ENCODE results near the gene GCG.

Gene GCG

GRCh38 chr2:162106146-162106551, 45.9 kb downstream of the GCG start:
- no peak for DNase-seq (ENCODE audit: low read depth in 1 of 2, low spot score in 1 of 2)
- no peak for TF ChIP-seq POLR2AphosphoS5 (IDR thresholded peaks at IDR 0.05; ENCODE audit: low read depth)
- no peak for TF ChIP-seq SPI1 (IDR thresholded peaks at IDR 0.05; ENCODE audit: borderline replicate concordance, low read depth)
- TF ChIP-seq, protein P1, sequence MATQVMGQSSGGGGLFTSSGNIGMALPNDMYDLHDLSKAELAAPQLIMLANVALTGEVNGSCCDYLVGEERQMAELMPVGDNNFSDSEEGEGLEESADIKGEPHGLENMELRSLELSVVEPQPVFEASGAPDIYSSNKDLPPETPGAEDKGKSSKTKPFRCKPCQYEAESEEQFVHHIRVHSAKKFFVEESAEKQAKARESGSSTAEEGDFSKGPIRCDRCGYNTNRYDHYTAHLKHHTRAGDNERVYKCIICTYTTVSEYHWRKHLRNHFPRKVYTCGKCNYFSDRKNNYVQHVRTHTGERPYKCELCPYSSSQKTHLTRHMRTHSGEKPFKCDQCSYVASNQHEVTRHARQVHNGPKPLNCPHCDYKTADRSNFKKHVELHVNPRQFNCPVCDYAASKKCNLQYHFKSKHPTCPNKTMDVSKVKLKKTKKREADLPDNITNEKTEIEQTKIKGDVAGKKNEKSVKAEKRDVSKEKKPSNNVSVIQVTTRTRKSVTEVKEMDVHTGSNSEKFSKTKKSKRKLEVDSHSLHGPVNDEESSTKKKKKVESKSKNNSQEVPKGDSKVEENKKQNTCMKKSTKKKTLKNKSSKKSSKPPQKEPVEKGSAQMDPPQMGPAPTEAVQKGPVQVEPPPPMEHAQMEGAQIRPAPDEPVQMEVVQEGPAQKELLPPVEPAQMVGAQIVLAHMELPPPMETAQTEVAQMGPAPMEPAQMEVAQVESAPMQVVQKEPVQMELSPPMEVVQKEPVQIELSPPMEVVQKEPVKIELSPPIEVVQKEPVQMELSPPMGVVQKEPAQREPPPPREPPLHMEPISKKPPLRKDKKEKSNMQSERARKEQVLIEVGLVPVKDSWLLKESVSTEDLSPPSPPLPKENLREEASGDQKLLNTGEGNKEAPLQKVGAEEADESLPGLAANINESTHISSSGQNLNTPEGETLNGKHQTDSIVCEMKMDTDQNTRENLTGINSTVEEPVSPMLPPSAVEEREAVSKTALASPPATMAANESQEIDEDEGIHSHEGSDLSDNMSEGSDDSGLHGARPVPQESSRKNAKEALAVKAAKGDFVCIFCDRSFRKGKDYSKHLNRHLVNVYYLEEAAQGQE (IDR thresholded peaks at IDR 0.05; ENCODE audit: insufficient replicate concordance, low read depth): no peak
- no peak for TF ChIP-seq GABPA (IDR thresholded peaks at IDR 0.05; ENCODE audit: low read depth)
- no peak for TF ChIP-seq CTCF (IDR thresholded peaks at IDR 0.05; ENCODE audit: insufficient read depth, low read length)
- Histone ChIP-seq H3K27ac (replicated peaks) (no peak overlapping the region), H3K27me3 (ENCODE audit: insufficient read depth, poor library complexity, severe bottlenecking) (peaks cover 5% of the 10 kb centered on the region), H3K4me3 (replicated peaks; ENCODE audit: insufficient read depth, low read length) (no peak overlapping the region)

- no peak for DNase-seq (ENCODE audit: low read depth in 1 of 2, low spot score in 1 of 2)
- peaks cover 5% of the 10 kb centered on the region for H3K27me3 ChIP-seq (ENCODE audit: insufficient read depth, poor library complexity, severe bottlenecking)
- H3K27ac ChIP-seq (replicated peaks): no peak overlapping the region
- H3K4me3 ChIP-seq (replicated peaks; ENCODE audit: insufficient read depth, low read length): no peak overlapping the region
- TF ChIP-seq, protein P1 (IDR thresholded peaks at IDR 0.05; ENCODE audit: insufficient replicate concordance, low read depth): peak; percentile 13
- no peak for TF ChIP-seq CTCF (IDR thresholded peaks at IDR 0.05; ENCODE audit: insufficient read depth, low read length)
These were observed 48.5 kb downstream of the GCG start for GRCh38 chr2:162103443-162104009.

GRCh38 chr2:162100579-162100978, 51.5 kb downstream of the GCG start:
- no peak for DNase-seq (ENCODE audit: low read depth in 1 of 2, low spot score in 1 of 2)
- H3K27me3 ChIP-seq (ENCODE audit: insufficient read depth, poor library complexity, severe bottlenecking): no peaks in the 10 kb centered on the region
- no peak overlapping the region for H3K4me3 ChIP-seq (replicated peaks; ENCODE audit: insufficient read depth, low read length)
- no peak for TF ChIP-seq GABPA (IDR thresholded peaks at IDR 0.05; ENCODE audit: low read depth)
- no peak for TF ChIP-seq SPI1 (IDR thresholded peaks at IDR 0.05; ENCODE audit: borderline replicate concordance, low read depth)
- no peak for TF ChIP-seq POLR2AphosphoS5 (IDR thresholded peaks at IDR 0.05; ENCODE audit: low read depth)
- TF ChIP-seq CTCF (IDR thresholded peaks at IDR 0.05; ENCODE audit: insufficient read depth, low read length): no peak
- TF ChIP-seq, protein P1 (IDR thresholded peaks at IDR 0.05; ENCODE audit: insufficient replicate concordance, low read depth): no peak
- H3K27ac ChIP-seq (replicated peaks): no peak overlapping the region
